Trophoblast cell (in vitro differentiated cells and primary cell): ENCODE data around the gene FRAT2.

ENCODE experiments used
- DNase-seq, 2 donors: peaks; one replicate each; pipeline ENCODE4 v3.0.0-alpha.2; 2016
- H2AFZ ChIP-seq: 2 replicates; pipeline ENCODE4 v1.6.1; 2013; ENCODE audit warnings: low read length, moderate library complexity, mild to moderate bottlenecking; ENCODE audit not compliant: insufficient read depth, poor library complexity
- H2AK5ac ChIP-seq: 2 replicates; pipeline ENCODE4 v1.6.1; 2013; ENCODE audit warnings: mild to moderate bottlenecking, low read length
- H2BK120ac ChIP-seq: 2 replicates; pipeline ENCODE4 v1.6.1; 2013; ENCODE audit warnings: low read length, mild to moderate bottlenecking, moderate library complexity; ENCODE audit not compliant: insufficient read depth, poor library complexity
- H2BK12ac ChIP-seq: 2 replicates; pipeline ENCODE4 v1.6.1; 2013; ENCODE audit warnings: mild to moderate bottlenecking, low read length, moderate library complexity
- H2BK5ac ChIP-seq: 2 replicates; pipeline ENCODE4 v1.6.1; 2013; ENCODE audit warnings: low read length, low read depth, moderate library complexity, mild to moderate bottlenecking; ENCODE audit not compliant: poor library complexity
- H3K14ac ChIP-seq: 2 replicates; pipeline ENCODE4 v1.6.1; 2013; ENCODE audit warnings: mild to moderate bottlenecking, low read length
- H3K18ac ChIP-seq: 2 replicates; pipeline ENCODE4 v1.6.1; 2013; ENCODE audit warnings: mild to moderate bottlenecking, low read length
- H3K23ac ChIP-seq: 2 replicates; pipeline ENCODE4 v1.6.1; 2013; ENCODE audit warnings: low read length
- H3K27ac ChIP-seq: 2 replicates; pipeline ENCODE4 v1.5.1; 2013; ENCODE audit warnings: low read depth, mild to moderate bottlenecking, inconsistent platforms, low read length, moderate library complexity
- H3K27me3 ChIP-seq: 2 replicates; pipeline ENCODE4 v1.6.1; 2013; ENCODE audit warnings: inconsistent platforms, mild to moderate bottlenecking, low read length, moderate library complexity; ENCODE audit not compliant: insufficient read depth
- H3K36me3 ChIP-seq, 2 experiments: 1 replicate in 1 of 2; 2 replicates in 1 of 2; pipeline ENCODE4 v1.6.1; 2013; ENCODE audit warnings: low read length in 2 of 2, mild to moderate bottlenecking in 2 of 2, moderate library complexity in 1 of 2; ENCODE audit not compliant: insufficient read depth in 2 of 2, control insufficient read depth in 1 of 2
- H3K4ac ChIP-seq: 2 replicates; pipeline ENCODE4 v1.6.1; 2013; ENCODE audit warnings: low read depth, mild to moderate bottlenecking, low read length, moderate library complexity
- H3K4me1 ChIP-seq, 2 experiments: 1 replicate in 1 of 2; 2 replicates in 1 of 2; pipeline ENCODE4 v1.6.1; 2013; ENCODE audit warnings: low read length in 2 of 2, mild to moderate bottlenecking in 2 of 2, moderate library complexity in 1 of 2; ENCODE audit not compliant: insufficient read depth in 2 of 2, control insufficient read depth in 1 of 2
- H3K4me2 ChIP-seq: 2 replicates; pipeline ENCODE4 v1.6.1; 2013; ENCODE audit warnings: inconsistent platforms, mild to moderate bottlenecking, low read length, moderate library complexity
- H3K4me3 ChIP-seq: 2 replicates; pipeline ENCODE4 v1.5.1; 2013; ENCODE audit warnings: mild to moderate bottlenecking, low read depth, low read length, inconsistent platforms
- H3K79me1 ChIP-seq: one replicate; pipeline ENCODE4 v1.6.1; 2013; ENCODE audit warnings: low read length
- H3K79me2 ChIP-seq: 2 replicates; pipeline ENCODE4 v1.6.1; 2013; ENCODE audit warnings: low read length, mild to moderate bottlenecking; ENCODE audit not compliant: control insufficient read depth, insufficient read depth, poor library complexity
- H3K9ac ChIP-seq: 2 replicates; pipeline ENCODE4 v1.6.1; 2013; ENCODE audit warnings: mild to moderate bottlenecking, low read length
- H3K9me3 ChIP-seq: 2 replicates; pipeline ENCODE4 v1.6.1; 2013; ENCODE audit warnings: low read depth, mild to moderate bottlenecking, control low read depth, inconsistent platforms, low read length; ENCODE audit not compliant: insufficient read depth
- H4K12ac ChIP-seq: 2 replicates; pipeline ENCODE4 v1.6.1; 2013; ENCODE audit warnings: low read depth, mild to moderate bottlenecking, low read length, moderate library complexity
- H4K8ac ChIP-seq: 2 replicates; pipeline ENCODE4 v1.6.1; 2013; ENCODE audit warnings: low read depth, mild to moderate bottlenecking, low read length, moderate library complexity
- H4K91ac ChIP-seq: one replicate; pipeline ENCODE4 v1.6.1; 2013; ENCODE audit warnings: low read depth, mild to moderate bottlenecking, low read length, moderate library complexity
- WGBS: extraction: QIAGEN DNeasy Blood & Tissue Kit; methylation state at CpG from one replicate; pipeline ENCODE4 v1.1.7; 2013; ENCODE audit warnings: missing lambda C conversion rate; ENCODE audit not compliant: insufficient read length, insufficient coverage; ENCODE audit errors: extremely low coverage; 5-methylcytosine and 5-hydroxymethylcytosine counted together

FRAT2 gene

DNA sequence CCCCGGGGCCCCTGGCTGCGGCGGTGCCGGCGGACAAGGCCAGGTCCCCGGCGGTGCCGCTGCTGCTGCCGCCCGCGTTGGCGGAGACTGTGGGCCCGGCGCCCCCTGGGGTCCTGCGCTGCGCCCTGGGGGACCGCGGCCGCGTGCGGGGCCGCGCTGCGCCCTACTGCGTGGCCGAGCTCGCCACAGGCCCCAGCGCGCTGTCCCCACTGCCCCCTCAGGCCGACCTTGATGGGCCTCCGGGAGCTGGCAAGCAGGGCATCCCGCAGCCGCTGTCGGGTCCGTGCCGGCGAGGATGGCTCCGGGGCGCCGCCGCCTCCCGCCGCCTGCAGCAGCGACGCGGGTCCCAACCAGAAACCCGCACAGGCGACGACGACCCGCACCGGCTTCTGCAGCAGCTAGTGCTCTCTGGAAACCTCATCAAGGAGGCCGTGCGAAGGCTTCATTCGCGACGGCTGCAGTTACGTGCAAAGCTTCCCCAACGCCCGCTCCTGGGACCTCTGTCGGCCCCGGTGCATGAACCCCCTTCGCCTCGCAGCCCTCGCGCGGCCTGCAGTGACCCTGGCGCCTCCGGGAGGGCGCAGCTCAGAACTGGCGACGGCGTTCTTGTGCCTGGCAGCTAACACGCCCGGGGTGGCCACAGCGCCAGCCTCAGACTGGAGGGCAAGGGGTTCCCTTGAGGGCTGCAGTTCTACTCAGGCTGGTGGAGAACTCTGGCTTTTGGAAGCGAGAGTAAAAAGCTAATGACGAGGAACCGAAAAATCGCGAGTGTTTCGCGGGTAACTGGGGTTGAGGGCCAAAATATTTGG is 14.7 kb downstream of the FRAT2 start:
- DNase-seq = peak in 1 of 2 donors; percentile 46
- H2AFZ ChIP-seq = peak overlapping the region; percentile 58
- H4K12ac ChIP-seq = no peak overlapping the region
- whole genome bisulfite sequencing = no CpG with 5 or more reads among the region's 83 CpGs
- no peaks in the 10 kb centered on the region for H3K36me3 ChIP-seq
- H3K14ac ChIP-seq = no peak overlapping the region
- peaks cover 21% of the 10 kb centered on the region for H3K27me3 ChIP-seq
- H2BK5ac ChIP-seq = no peak overlapping the region
- no peak overlapping the region for H4K8ac ChIP-seq
- H3K4me1 ChIP-seq = peaks cover 11 to 13% of the 10 kb centered on the region in 2 experiments
- H3K4me3 ChIP-seq = peak overlapping the region; percentile 96
- no peak overlapping the region for H2BK120ac ChIP-seq
- peaks cover 2% of the 10 kb centered on the region for H3K79me2 ChIP-seq
- H2BK12ac ChIP-seq = no peak overlapping the region
- H3K4me2 ChIP-seq = peak overlapping the region; percentile 77
- H3K9me3 ChIP-seq = peaks cover 3% of the 10 kb centered on the region
- no peak overlapping the region for H3K18ac ChIP-seq
- peak overlapping the region; percentile 18 for H3K9ac ChIP-seq
- no peak overlapping the region for H3K27ac ChIP-seq
- H3K4ac ChIP-seq = no peak overlapping the region
- no peak overlapping the region for H2AK5ac ChIP-seq
- no peak overlapping the region for H3K23ac ChIP-seq
- H3K79me1 ChIP-seq = peaks cover 4% of the 10 kb centered on the region
- no peak overlapping the region for H4K91ac ChIP-seq

DNA sequence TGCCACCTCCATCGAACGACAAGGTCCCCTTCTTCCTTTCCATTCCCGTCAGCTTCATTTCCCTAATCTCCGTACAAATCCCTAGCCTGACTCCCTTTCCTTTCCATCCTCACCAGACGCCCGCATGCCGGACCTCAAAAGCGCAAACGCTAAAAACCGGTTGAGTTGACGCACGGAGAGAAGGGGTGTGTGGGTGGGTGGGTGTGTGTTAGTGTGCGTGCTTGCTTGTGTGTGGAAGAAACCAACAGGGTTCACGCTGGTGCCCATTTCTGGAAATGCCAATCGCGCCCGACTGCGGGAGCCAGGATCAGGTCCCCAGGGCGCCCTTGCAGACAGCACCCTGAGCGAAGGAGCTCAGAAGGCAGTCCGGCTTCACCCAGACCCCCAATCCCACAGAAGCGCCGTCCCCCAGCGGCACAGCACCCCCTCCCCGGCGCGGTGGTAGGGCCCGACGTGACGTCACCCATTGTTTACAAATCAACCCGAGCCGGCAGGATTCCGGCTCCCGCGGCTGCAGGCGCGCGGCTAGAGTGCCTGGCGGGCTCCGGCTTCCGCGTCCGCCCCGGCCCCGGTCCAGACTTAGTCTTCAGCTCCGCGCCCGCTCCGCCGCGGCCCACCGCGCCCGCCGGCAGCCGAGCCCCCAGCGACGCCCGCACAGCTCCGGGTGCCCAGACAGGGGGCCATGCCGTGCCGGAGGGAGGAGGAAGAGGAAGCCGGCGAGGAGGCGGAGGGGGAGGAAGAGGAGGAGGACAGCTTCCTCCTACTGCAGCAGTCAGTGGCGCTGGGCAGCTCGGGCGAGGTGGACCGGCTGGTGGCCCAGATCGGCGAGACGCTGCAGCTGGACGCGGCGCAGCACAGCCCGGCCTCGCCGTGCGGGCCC is 15.5 kb downstream of the FRAT2 start, which contains the start of gene FRAT1:
Gene FRAT1 (plus strand): TSS at position 500 of the 880 bp plus-strand sequence. CDS start 183 bp downstream, at position 683.
- H4K12ac ChIP-seq = peak within 1 kb of the TSS; percentile 96
- H4K91ac ChIP-seq = peak within 1 kb of the TSS; percentile 98
- H2BK120ac ChIP-seq = peak within 1 kb of the TSS; percentile 99
- peaks cover 4% of the 10 kb centered on the region for H3K79me1 ChIP-seq
- peaks cover 3% of the 10 kb centered on the region for H3K9me3 ChIP-seq
- peaks cover 21% of the 10 kb centered on the region for H3K27me3 ChIP-seq
- H3K27ac ChIP-seq = peak within 1 kb of the TSS; percentile 84
- no peak within 1 kb of the TSS for H3K23ac ChIP-seq
- no peak within 1 kb of the TSS for H2AK5ac ChIP-seq
- peak within 1 kb of the TSS; percentile 99 for H2BK5ac ChIP-seq
- H3K36me3 ChIP-seq = no peaks in the 10 kb centered on the region
- peaks cover 2% of the 10 kb centered on the region for H3K79me2 ChIP-seq
- H3K9ac ChIP-seq = peak within 1 kb of the TSS; percentile 100
- H2BK12ac ChIP-seq = peak within 1 kb of the TSS; percentile 97
- H3K4me3 ChIP-seq = peak within 1 kb of the TSS; percentile 96
- peak; percentile 94 to 96 for DNase-seq
- peaks cover 11 to 13% of the 10 kb centered on the region in 2 experiments for H3K4me1 ChIP-seq
- peak within 1 kb of the TSS; percentile 91 for H4K8ac ChIP-seq
- peak within 1 kb of the TSS; percentile 99 for H3K18ac ChIP-seq
- H3K4ac ChIP-seq = peak within 1 kb of the TSS; percentile 98
- WGBS = no CpG with 5 or more reads among the region's 79 CpGs
- H3K4me2 ChIP-seq = peak within 1 kb of the TSS; percentile 77
- peak within 1 kb of the TSS; percentile 97 for H2AFZ ChIP-seq
- H3K14ac ChIP-seq = peak within 1 kb of the TSS; percentile 92

DNA sequence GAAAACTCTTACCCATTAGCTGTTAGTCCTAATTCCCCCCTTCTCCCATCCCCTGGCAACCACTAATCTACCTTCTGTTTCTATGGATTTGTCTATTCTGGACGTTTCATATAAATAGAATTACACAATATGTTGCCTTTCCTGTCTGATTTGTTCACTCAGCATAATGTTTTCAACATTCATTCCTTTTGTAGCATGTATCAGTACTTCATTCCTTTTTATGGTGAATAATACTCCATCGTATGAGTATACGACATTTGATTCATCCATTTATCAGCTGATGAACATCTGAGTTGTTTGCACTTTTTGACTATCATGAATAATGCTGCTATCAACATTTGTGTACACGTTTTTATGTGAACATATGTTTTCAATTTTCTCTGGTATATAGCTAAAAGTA is 19.9 kb downstream of the FRAT2 start:
- no peak overlapping the region for H3K4me2 ChIP-seq
- H2BK12ac ChIP-seq = no peak overlapping the region
- peaks cover 2% of the 10 kb centered on the region for H3K79me2 ChIP-seq
- peaks cover 2% of the 10 kb centered on the region for H3K27me3 ChIP-seq
- no peak overlapping the region for H4K12ac ChIP-seq
- no peaks in the 10 kb centered on the region for H3K36me3 ChIP-seq
- no peak overlapping the region for H3K9ac ChIP-seq
- no peak overlapping the region for H3K4ac ChIP-seq
- no peak overlapping the region for H2AFZ ChIP-seq
- H3K79me1 ChIP-seq = peaks cover 4% of the 10 kb centered on the region
- no peak overlapping the region for H3K4me3 ChIP-seq
- no peak overlapping the region for H3K18ac ChIP-seq
- no peaks in the 10 kb centered on the region for H3K9me3 ChIP-seq
- H3K4me1 ChIP-seq = peaks cover under 1% of the 10 kb centered on the region in 2 experiments
- H4K91ac ChIP-seq = no peak overlapping the region
- no peak overlapping the region for H4K8ac ChIP-seq
- no peak overlapping the region for H2BK5ac ChIP-seq
- no peak overlapping the region for H3K14ac ChIP-seq
- no peak overlapping the region for H3K27ac ChIP-seq
- DNase-seq = no peak
- H2AK5ac ChIP-seq = no peak overlapping the region
- H3K23ac ChIP-seq = no peak overlapping the region
- no peak overlapping the region for H2BK120ac ChIP-seq
- WGBS = no CpG with 5 or more reads among the region's 4 CpGs

DNA sequence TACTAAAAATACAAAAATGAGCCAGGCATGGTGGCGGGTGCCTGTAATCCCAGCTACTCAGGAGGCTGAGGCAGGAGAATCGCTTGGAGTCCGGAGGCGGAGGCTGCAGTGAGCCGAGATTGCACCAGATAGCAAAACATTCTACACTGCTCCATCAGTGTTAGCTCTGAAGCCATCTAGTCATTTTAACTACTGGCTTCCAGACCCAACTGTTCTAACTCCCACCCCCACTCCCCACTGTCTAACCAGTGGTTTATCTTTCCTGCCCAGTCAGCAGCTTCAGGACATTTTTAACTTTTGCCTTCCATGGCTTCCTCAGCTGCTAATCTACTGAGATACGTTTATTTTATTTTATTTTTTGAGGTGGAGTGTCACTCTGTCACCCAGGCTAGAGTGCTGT is 21.6 kb downstream of the FRAT2 start:
- Histone ChIP-seq H3K4ac (no peak overlapping the region), H3K18ac (no peak overlapping the region), H2AFZ (no peak overlapping the region), H2BK5ac (no peak overlapping the region), H3K79me1 (no peaks in the 10 kb centered on the region), H3K9ac (no peak overlapping the region), H3K4me3 (no peak overlapping the region), H3K27ac (no peak overlapping the region), H4K91ac (no peak overlapping the region), H3K23ac (no peak overlapping the region), H3K79me2 (no peaks in the 10 kb centered on the region), H2BK12ac (no peak overlapping the region), H2BK120ac (no peak overlapping the region), H2AK5ac (no peak overlapping the region), H3K14ac (no peak overlapping the region), H3K27me3 (no peaks in the 10 kb centered on the region), H3K36me3 (no peaks in the 10 kb centered on the region), H4K12ac (no peak overlapping the region), H3K4me2 (no peak overlapping the region), H4K8ac (no peak overlapping the region), H3K9me3 (no peaks in the 10 kb centered on the region), H3K4me1 (no peaks in the 10 kb centered on the region)
- no CpG with 5 or more reads among the region's 6 CpGs for WGBS
- DNase-seq = no peak
